ENCODE data around the gene NFKBIZ. TPM values are rescaled to one million over a fixed set of nuclear protein-coding genes. Genes with fewer than 3 reads are reported as not detected.
A peak's percentile ranks its signal among the peaks of the same experiment; 100 is the strongest.

NFKBIZ gene
- total and polyA plus RNA-seq, 2 donors (not counting 3 experiments of a cell fraction or from before 2014, with no cell fraction given) = 17.5 to 28.9 TPM

DNA sequence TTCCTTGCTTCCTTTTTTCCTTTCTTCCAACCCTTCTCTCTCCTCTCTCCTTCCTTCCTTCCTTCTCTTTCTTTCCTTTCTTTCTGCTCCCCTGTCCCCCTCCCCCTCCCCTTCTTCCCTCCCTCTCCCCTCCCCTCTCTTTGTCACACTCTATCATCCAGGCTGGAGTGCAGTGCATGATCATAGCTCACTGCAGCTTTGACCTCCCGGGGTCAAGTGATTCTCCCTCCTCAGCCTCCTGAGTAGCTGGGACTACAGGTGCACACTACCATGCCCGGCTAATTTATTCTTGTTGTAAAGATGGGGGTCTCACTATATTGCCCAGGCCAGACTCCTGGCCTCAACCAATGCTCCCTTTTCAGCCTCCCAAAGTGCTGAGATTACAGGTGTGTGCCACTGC is 18.7 kb downstream of the NFKBIZ start:
- no peak for DNase-seq (ENCODE audit: low read depth, low spot score)
- H3K4me2 ChIP-seq (ENCODE audit: insufficient read depth, low read length) = no peak overlapping the region
- no peaks in the 10 kb centered on the region for H3K9me1 ChIP-seq (replicated peaks; ENCODE audit: control insufficient read depth, extremely low read depth, insufficient read depth, low read length)
- H3K27me3 ChIP-seq (ENCODE audit: control insufficient read depth in 2 of 2, insufficient read depth in 2 of 2, low read length in 2 of 2) = no peaks in the 10 kb centered on the region
- peaks cover 17% of the 10 kb centered on the region for H3K4me1 ChIP-seq (ENCODE audit: control insufficient read depth, extremely low read depth, insufficient read depth, low read length)
- no TSS peak for BruUV-seq (replicated peaks)
- TF ChIP-seq POLR2AphosphoS5 (IDR thresholded peaks at IDR 0.05; ENCODE audit: insufficient read depth, low read depth, low read length) (no peak), POLR2A (IDR thresholded peaks at IDR 0.05; ENCODE audit: low read depth, low read length) (no peak), JUN (IDR thresholded peaks at IDR 0.05; ENCODE audit: borderline replicate concordance, insufficient read depth, insufficient read length, low read depth) (no peak)
- TF ChIP-seq, protein P1, sequence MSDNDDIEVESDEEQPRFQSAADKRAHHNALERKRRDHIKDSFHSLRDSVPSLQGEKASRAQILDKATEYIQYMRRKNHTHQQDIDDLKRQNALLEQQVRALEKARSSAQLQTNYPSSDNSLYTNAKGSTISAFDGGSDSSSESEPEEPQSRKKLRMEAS (IDR thresholded peaks at IDR 0.05; ENCODE audit: insufficient read depth, insufficient read length) = no peak
- dilution Hi-C loops (cut with MboI; ENCODE audit: extremely low pct_ligation_motif_present, low sequenced_read_pairs) (loop anchor here (25.0 kb wide), 1 partner anchor 294 kb away; no protein-coding TSS in a partner anchor), intact Hi-C loops (cut with micrococcal nuclease) (no loop called here)
- no peaks in the 10 kb centered on the region for H3K36me3 ChIP-seq (ENCODE audit: control insufficient read depth in 2 of 2, extremely low read depth in 1 of 2, insufficient read depth in 2 of 2, low read length in 2 of 2)
- H3K9me3 ChIP-seq (replicated peaks; ENCODE audit: control insufficient read depth, insufficient read depth, low read length) = no peaks in the 10 kb centered on the region
- no peak for FAIRE-seq
- no peak overlapping the region for H3K27ac ChIP-seq (ENCODE audit: insufficient read depth, low read depth, low read length)
- H2AFZ ChIP-seq (ENCODE audit: low read depth, low read length) = no peak overlapping the region
- ChIA-PET POLR2A (interaction anchor here (0.6 to 1.7 kb wide), 3 partner anchors 16 to 327 kb away, joined by 3 to 5 read pairs (median 3); partner anchors contain the start of gene NFKBIZ), CTCF (interaction anchor here (1.3 to 3.4 kb wide), 3 partner anchors 9 to 361 kb away, joined by 3 to 15 read pairs (median 11); no protein-coding TSS in a partner anchor)
- H3K9ac ChIP-seq (replicated peaks; ENCODE audit: extremely low read depth, insufficient read depth, low read length) = no peak overlapping the region
- H3K4me3 ChIP-seq (replicated peaks in 1 of 3; ENCODE audit: insufficient read depth in 1 of 3, low read depth in 1 of 3, low read length in 3 of 3) = no peak overlapping the region
- no peaks in the 10 kb centered on the region for H3K79me2 ChIP-seq (ENCODE audit: control insufficient read depth, insufficient read depth, low read length)
- no peaks in the 10 kb centered on the region for H4K20me1 ChIP-seq (replicated peaks; ENCODE audit: control insufficient read depth, extremely low read depth, insufficient read depth, low read length)

DNA sequence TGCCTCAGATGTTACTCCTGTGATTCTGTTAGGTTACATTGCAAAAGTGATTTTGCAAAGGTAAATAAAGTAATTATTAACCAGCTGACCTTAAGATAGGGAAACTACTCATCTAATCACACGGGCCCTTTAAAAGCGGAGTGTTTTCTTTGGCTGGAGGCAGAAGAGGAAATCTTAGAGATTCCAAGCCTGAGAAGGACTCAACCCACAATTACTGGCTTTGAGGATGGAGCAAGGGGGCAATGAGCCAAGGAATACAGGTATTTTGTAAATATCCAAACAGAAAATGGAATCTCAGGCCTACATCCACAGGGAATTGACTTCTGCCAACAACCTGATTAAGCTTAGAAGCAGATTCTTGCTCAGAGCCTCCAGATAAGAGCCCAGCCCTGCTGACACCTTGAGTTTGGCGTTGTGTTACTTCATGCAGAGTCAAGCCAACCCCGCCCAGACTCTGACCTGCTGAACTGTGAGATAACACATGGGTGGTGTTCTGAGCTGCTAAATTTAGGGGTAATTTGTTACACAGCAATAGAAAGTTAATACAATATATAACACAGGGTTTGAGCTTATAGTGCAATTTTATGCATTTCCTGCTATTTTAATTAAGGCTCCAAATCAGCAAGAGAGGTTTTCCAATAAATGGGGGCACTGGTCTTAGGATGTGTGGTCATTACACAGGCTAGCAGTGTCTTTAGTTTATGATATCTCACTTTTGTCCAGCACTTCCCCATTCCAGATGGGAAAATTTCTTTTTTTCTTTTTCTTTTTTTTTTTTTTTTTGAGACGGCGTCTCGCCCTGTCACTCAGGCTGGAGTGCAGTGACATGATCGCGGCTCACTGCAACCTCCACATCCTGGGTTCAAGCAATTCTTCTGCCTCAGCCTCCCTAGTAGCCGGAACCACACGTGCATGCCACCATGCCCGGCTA is 19.5 kb downstream of the NFKBIZ start:
- intact Hi-C loops (cut with micrococcal nuclease) (no loop called here), dilution Hi-C loops (cut with MboI; ENCODE audit: extremely low pct_ligation_motif_present, low sequenced_read_pairs) (loop anchor here (25.0 kb wide), 1 partner anchor 294 kb away; no protein-coding TSS in a partner anchor)
- no peak overlapping the region for H3K9ac ChIP-seq (replicated peaks; ENCODE audit: extremely low read depth, insufficient read depth, low read length)
- ChIA-PET CTCF (interaction anchor here (1.1 to 3.4 kb wide), 4 partner anchors 9 to 360 kb away, joined by 3 to 15 read pairs (median 7); no protein-coding TSS in a partner anchor), POLR2A (interaction anchor here (0.9 kb wide), 1 partner anchor 19 kb away, joined by 5 read pairs; the partner anchor contains the start of gene NFKBIZ)
- H3K27ac ChIP-seq (ENCODE audit: insufficient read depth, low read depth, low read length) = no peak overlapping the region
- peak; percentile 78 for DNase-seq (ENCODE audit: low read depth, low spot score)
- no TSS peak for BruUV-seq (replicated peaks)
- no peaks in the 10 kb centered on the region for H4K20me1 ChIP-seq (replicated peaks; ENCODE audit: control insufficient read depth, extremely low read depth, insufficient read depth, low read length)
- TF ChIP-seq FOS (IDR thresholded peaks at IDR 0.05; ENCODE audit: borderline replicate concordance, insufficient read depth, low read length) (no peak), POLR2A (IDR thresholded peaks at IDR 0.05; ENCODE audit: low read depth, low read length) (no peak), POLR2AphosphoS5 (IDR thresholded peaks at IDR 0.05; ENCODE audit: insufficient read depth, low read depth, low read length) (peak; percentile 50), GATA2 (IDR thresholded peaks at IDR 0.05; ENCODE audit: insufficient read depth, insufficient read length, low read depth, low read length) (peak; percentile 57)
- TF ChIP-seq, protein P1 (IDR thresholded peaks at IDR 0.05; ENCODE audit: insufficient read depth, insufficient read length) = no peak
- TF ChIP-seq, protein P2, sequence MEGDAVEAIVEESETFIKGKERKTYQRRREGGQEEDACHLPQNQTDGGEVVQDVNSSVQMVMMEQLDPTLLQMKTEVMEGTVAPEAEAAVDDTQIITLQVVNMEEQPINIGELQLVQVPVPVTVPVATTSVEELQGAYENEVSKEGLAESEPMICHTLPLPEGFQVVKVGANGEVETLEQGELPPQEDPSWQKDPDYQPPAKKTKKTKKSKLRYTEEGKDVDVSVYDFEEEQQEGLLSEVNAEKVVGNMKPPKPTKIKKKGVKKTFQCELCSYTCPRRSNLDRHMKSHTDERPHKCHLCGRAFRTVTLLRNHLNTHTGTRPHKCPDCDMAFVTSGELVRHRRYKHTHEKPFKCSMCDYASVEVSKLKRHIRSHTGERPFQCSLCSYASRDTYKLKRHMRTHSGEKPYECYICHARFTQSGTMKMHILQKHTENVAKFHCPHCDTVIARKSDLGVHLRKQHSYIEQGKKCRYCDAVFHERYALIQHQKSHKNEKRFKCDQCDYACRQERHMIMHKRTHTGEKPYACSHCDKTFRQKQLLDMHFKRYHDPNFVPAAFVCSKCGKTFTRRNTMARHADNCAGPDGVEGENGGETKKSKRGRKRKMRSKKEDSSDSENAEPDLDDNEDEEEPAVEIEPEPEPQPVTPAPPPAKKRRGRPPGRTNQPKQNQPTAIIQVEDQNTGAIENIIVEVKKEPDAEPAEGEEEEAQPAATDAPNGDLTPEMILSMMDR (IDR thresholded peaks at IDR 0.05; ENCODE audit: extremely low read depth in 1 of 2, insufficient read depth in 1 of 2, low read depth in 1 of 2, low read length in 2 of 2) = no peak
- H2AFZ ChIP-seq (ENCODE audit: low read depth, low read length) = no peak overlapping the region
- H3K4me2 ChIP-seq (ENCODE audit: insufficient read depth, low read length) = peak overlapping the region; percentile 30
- H3K27me3 ChIP-seq (ENCODE audit: control insufficient read depth in 2 of 2, insufficient read depth in 2 of 2, low read length in 2 of 2) = no peaks in the 10 kb centered on the region
- no peaks in the 10 kb centered on the region for H3K9me3 ChIP-seq (replicated peaks; ENCODE audit: control insufficient read depth, insufficient read depth, low read length)
- peak; percentile 87 for FAIRE-seq
- H3K4me1 ChIP-seq (ENCODE audit: control insufficient read depth, extremely low read depth, insufficient read depth, low read length) = peaks cover 21% of the 10 kb centered on the region
- no peak overlapping the region for H3K4me3 ChIP-seq (replicated peaks in 1 of 3; ENCODE audit: insufficient read depth in 1 of 3, low read depth in 1 of 3, low read length in 3 of 3)
- no peaks in the 10 kb centered on the region for H3K36me3 ChIP-seq (ENCODE audit: control insufficient read depth in 2 of 2, extremely low read depth in 1 of 2, insufficient read depth in 2 of 2, low read length in 2 of 2)
- no peaks in the 10 kb centered on the region for H3K9me1 ChIP-seq (replicated peaks; ENCODE audit: control insufficient read depth, extremely low read depth, insufficient read depth, low read length)
- H3K79me2 ChIP-seq (ENCODE audit: control insufficient read depth, insufficient read depth, low read length) = no peaks in the 10 kb centered on the region
